Fibroblast of lung (primary cell): Measurements from ENCODE around the gene PTDSS2. TPM values are rescaled to one million over a fixed set of nuclear protein-coding genes. Genes with fewer than 3 reads are reported as not detected.

Experiments
- DNase-seq, 2 donors: peaks; one replicate each; pipeline versions ENCODE4 v3.0.0 to v3.0.0-alpha.2; 2010; ENCODE audit warnings: low read depth in 2 of 2
- H2AFZ ChIP-seq: 2 replicates; pipeline ENCODE4 v1.5.1; 2012; ENCODE audit warnings: low read length, control low read depth, inconsistent platforms
- H3K27ac ChIP-seq: 2 replicates; pipeline ENCODE4 v1.5.1; 2011; ENCODE audit warnings: low read length, control low read depth; ENCODE audit not compliant: insufficient read depth
- H3K27me3 ChIP-seq: 2 replicates; pipeline ENCODE4 v1.5.1; 2011; ENCODE audit warnings: mild to moderate bottlenecking, low read length; ENCODE audit not compliant: control insufficient read depth, insufficient read depth
- H3K36me3 ChIP-seq: 2 replicates; pipeline ENCODE4 v1.5.1; 2011; ENCODE audit warnings: low read length; ENCODE audit not compliant: control insufficient read depth, insufficient read depth
- H3K4me1 ChIP-seq: 2 replicates; pipeline ENCODE4 v1.5.1; 2011; ENCODE audit warnings: low read length; ENCODE audit not compliant: control insufficient read depth, insufficient read depth; ENCODE audit errors: extremely low read depth
- H3K4me2 ChIP-seq: 2 replicates; pipeline ENCODE4 v1.5.1; 2011; ENCODE audit warnings: low read length, control low read depth; ENCODE audit not compliant: insufficient read depth; ENCODE audit errors: extremely low read depth
- H3K4me3 ChIP-seq, 4 experiments: fragments of 200-600 bp in 1 of 4; sonication (generic) in 1 of 4; replicated peaks in 1 of 4; 2 replicates each; pipeline ENCODE4 v1.5.1; 2011 to 2016; ENCODE audit warnings: low read length in 4 of 4, low read depth in 3 of 4, mild to moderate bottlenecking in 3 of 4, control low read depth in 2 of 4, inconsistent platforms in 1 of 4, mixed read lengths in 1 of 4; ENCODE audit not compliant: insufficient read depth in 1 of 4; ENCODE audit errors: control extremely low read depth in 1 of 4
- H3K79me2 ChIP-seq: 2 replicates; pipeline ENCODE4 v1.5.1; 2012; ENCODE audit warnings: mild to moderate bottlenecking, low read length, inconsistent platforms; ENCODE audit not compliant: control insufficient read depth, insufficient read depth
- H3K9ac ChIP-seq: 2 replicates; pipeline ENCODE4 v1.5.1; 2011; ENCODE audit warnings: mild to moderate bottlenecking, low read length, control low read depth; ENCODE audit not compliant: insufficient read depth
- H3K9me3 ChIP-seq: 2 replicates; pipeline ENCODE4 v1.5.1; 2012; ENCODE audit warnings: low read depth, low read length; ENCODE audit not compliant: control insufficient read depth, insufficient read depth
- H4K20me1 ChIP-seq: 2 replicates; pipeline ENCODE4 v1.5.1; 2011; ENCODE audit warnings: low read length; ENCODE audit not compliant: control insufficient read depth, insufficient read depth; ENCODE audit errors: extremely low read depth
- CTCF ChIP-seq, 2 donors: IDR thresholded peaks in 1 of 2; conservative IDR thresholded peaks in 1 of 2; 1 replicate in 1 of 2; 2 replicates in 1 of 2; pipeline ENCODE4 v1.5.1; 2011 to 2012; ENCODE audit warnings: low read length in 2 of 2, control low read depth in 1 of 2, inconsistent platforms in 1 of 2, low read depth in 1 of 2, mild to moderate bottlenecking in 1 of 2
- EZH2 ChIP-seq: IDR thresholded peaks from 2 replicates; pipeline ENCODE4 v1.5.1; 2012; ENCODE audit warnings: low read length, control low read depth, mild to moderate bottlenecking; ENCODE audit errors: missing control alignments
- polyA plus RNA-seq, 2 donors: library from polyadenylated mRNA; depleted of rRNA in 1 of 2; stranded (reverse) in 1 of 2; unstranded in 1 of 2; fragments of >200 nt; gene quantifications; 2 replicates each; pipeline ENCODE4 v1.2.1, GENCODE V29; 2011 to 2012; ENCODE audit warnings: missing spikeins in 1 of 2
- total RNA-seq: library from RNA; depleted of rRNA; stranded (reverse); fragments of >200 nt; gene quantifications from 2 replicates; pipeline ENCODE4 v1.2.1, GENCODE V29; 2014

PTDSS2 gene
- total and polyA plus RNA-seq, 2 donors (not counting 1 experiment from before 2014, with no cell fraction given), result 17.4 to 36.7 TPM

DNA sequence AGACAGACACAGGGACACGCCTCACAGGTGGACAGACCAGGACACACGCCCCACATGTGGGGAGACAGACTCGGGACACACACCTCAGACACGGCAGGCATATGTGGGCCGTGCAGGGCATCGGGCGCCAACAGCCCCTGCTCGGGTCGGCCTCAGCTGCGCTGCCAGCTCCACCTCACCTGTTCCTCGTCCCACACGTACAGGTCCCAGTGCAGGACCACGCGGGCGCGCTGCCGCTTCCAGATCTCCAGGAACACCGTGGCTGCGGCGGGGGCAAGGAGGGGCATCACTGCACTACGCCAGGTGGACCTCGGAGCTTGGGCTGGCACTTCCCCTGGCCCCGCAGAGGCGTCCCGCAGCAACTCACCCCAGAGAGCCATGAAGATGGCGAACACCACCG, 20.7 kb upstream of the PTDSS2 start:
- no peak overlapping the region for H3K4me2 ChIP-seq

DNA sequence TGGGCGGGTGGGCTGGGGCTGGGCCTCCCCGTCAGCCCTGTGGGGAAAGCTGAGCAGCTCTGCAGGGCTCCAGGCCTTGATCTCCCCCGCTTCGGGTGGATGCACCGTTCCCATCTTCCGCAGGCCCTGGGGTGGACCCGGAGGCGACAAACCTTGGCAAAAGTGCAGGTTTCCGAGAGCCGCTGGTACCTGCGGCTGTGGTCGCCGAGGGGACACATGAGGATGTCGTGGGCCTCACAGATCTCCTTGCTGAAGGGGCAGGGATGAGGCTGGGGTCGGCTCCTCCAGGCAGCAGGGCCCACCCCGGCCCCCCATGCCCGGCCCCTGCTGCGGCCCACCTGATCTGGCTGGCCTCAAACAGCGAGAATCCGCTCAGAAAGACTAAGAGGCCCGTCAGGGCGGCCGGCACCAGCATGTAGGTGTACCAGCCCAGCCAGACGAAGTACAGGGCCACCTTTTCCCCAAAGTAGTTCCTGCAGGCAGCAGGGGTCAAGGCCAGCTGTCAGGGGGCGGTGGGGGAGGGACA, 20.1 kb upstream of the PTDSS2 start:
- no peak overlapping the region for H3K4me2 ChIP-seq
- H3K4me3 ChIP-seq, result no peak overlapping the region
- no peaks in the 10 kb centered on the region for H3K79me2 ChIP-seq
- H3K27me3 ChIP-seq, result peaks cover 2% of the 10 kb centered on the region
- no peak overlapping the region for H3K27ac ChIP-seq
- no peak overlapping the region for H2AFZ ChIP-seq
- H4K20me1 ChIP-seq, result no peaks in the 10 kb centered on the region
- no peak for TF ChIP-seq CTCF (conservative IDR thresholded peaks at IDR 0.05 in 1 of 2, IDR thresholded peaks at IDR 0.05 in 1 of 2; ENCODE audit: low read depth in 1 of 2, low read length in 2 of 2)
- no peak for TF ChIP-seq EZH2
- H3K4me1 ChIP-seq, result no peaks in the 10 kb centered on the region
- H3K9me3 ChIP-seq, result no peaks in the 10 kb centered on the region
- H3K9ac ChIP-seq, result no peak overlapping the region
- no peak for DNase-seq
- H3K36me3 ChIP-seq, result no peaks in the 10 kb centered on the region

More for the DNA sequence above, 20.7 kb upstream of the PTDSS2 start:
- no peak for DNase-seq
- Histone ChIP-seq H3K27ac (no peak overlapping the region), H3K27me3 (peaks cover 2% of the 10 kb centered on the region), H3K4me3 (no peak overlapping the region), H3K79me2 (no peaks in the 10 kb centered on the region), H2AFZ (no peak overlapping the region), H3K9ac (no peak overlapping the region), H4K20me1 (no peaks in the 10 kb centered on the region), H3K9me3 (no peaks in the 10 kb centered on the region), H3K4me1 (no peaks in the 10 kb centered on the region), H3K36me3 (no peaks in the 10 kb centered on the region)
- TF ChIP-seq EZH2 (no peak), CTCF (conservative IDR thresholded peaks at IDR 0.05 in 1 of 2, IDR thresholded peaks at IDR 0.05 in 1 of 2; ENCODE audit: low read depth in 1 of 2, low read length in 2 of 2) (no peak)

DNA sequence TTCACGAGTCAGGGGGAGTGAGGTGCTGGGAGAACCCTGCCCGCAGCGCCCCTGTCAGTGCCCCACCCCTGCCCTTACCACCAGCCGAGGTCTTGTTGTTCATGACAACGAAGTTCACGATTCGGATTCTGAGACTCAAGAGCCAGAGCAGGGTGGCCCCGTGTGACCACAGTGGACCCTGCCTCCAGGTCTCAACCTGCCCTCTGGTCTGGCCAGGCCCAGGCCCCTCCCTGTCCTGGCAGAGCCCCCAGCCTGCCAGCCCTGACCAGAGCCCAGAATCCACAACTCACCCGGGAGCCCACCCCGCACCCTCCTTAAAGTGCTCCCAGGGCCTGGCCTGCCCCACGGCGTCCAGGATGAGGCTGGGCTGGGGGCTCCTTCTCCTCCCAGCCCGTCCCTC, 18.2 kb upstream of the PTDSS2 start:
- H3K27ac ChIP-seq, result no peak overlapping the region
- H3K4me2 ChIP-seq, result no peak overlapping the region
- no peaks in the 10 kb centered on the region for H3K4me1 ChIP-seq
- H3K79me2 ChIP-seq, result no peaks in the 10 kb centered on the region
- H3K9me3 ChIP-seq, result no peaks in the 10 kb centered on the region
- no peak overlapping the region for H2AFZ ChIP-seq
- DNase-seq, result no peak
- no peaks in the 10 kb centered on the region for H3K27me3 ChIP-seq
- H4K20me1 ChIP-seq, result no peaks in the 10 kb centered on the region
- TF ChIP-seq EZH2, result no peak
- no peak for TF ChIP-seq CTCF (conservative IDR thresholded peaks at IDR 0.05 in 1 of 2, IDR thresholded peaks at IDR 0.05 in 1 of 2; ENCODE audit: low read depth in 1 of 2, low read length in 2 of 2)
- H3K4me3 ChIP-seq, result no peak overlapping the region
- H3K9ac ChIP-seq, result no peak overlapping the region
- H3K36me3 ChIP-seq, result no peaks in the 10 kb centered on the region
